AG09309 (cell line): ENCODE results near the gene GRIK2.
"Not testable (repeated sequence)": the region's sequence is repeated elsewhere in the genome, so short reads cannot be mapped to it uniquely, and the experiment has no call there.

Experiments used
- DNase-seq: peaks from one replicate; pipeline ENCODE4 v3.0.0-alpha.2; 2010; ENCODE audit warnings: low read depth
- H3K4me3 ChIP-seq: 2 replicates; pipeline ENCODE4 v1.5.1; 2011; ENCODE audit warnings: mild to moderate bottlenecking, low read depth, low read length, moderate library complexity; ENCODE audit not compliant: control insufficient read depth
- CTCF ChIP-seq: IDR thresholded peaks from 2 replicates; pipeline ENCODE4 v1.5.1; 2011; ENCODE audit warnings: mild to moderate bottlenecking, low read depth, low read length, inconsistent platforms; ENCODE audit not compliant: insufficient read depth, control insufficient read depth; ENCODE audit errors: missing control alignments

GRIK2 gene

DNA sequence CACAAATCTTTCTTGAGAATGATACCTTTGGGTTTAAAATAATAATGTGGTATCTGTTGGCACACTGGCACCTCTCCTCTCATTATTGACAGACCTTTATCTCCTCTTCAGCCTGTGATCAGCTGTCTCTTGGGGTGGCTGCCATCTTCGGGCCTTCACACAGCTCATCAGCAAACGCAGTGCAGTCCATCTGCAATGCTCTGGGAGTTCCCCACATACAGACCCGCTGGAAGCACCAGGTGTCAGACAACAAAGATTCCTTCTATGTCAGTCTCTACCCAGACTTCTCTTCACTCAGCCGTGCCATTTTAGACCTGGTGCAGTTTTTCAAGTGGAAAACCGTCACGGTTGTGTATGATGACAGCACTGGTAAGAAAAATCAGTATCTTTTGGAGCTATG is 232.8 kb downstream of the GRIK2 start:
- no peak for TF ChIP-seq CTCF
- DNase-seq: no peak
- no peak overlapping the region for H3K4me3 ChIP-seq

DNA sequence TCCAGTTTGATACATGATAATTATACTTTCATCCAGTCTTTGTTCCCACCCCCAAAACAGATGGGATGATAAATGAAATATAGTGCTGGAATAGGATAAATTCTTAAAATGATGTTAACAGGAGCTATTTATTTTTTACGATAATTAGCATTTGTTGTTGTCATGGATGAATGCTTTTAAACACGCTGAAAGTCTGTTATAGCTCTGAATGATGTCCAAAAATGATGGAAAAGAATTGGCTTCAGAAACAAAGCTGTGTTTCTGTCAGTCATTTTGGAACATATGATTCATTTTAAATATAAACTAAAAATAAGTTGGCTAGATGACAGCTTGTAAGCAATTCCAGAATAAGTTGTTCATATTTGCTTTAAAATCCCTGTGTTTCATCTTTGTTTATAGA is 237.4 kb downstream of the GRIK2 start:
- no peak overlapping the region for H3K4me3 ChIP-seq
- no peak for DNase-seq
- no peak for TF ChIP-seq CTCF

GRCh38 chr6:101633081-101633480 is 239.6 kb downstream of the GRIK2 start:
- DNase-seq: no peak
- TF ChIP-seq CTCF: no peak

GRCh38 chr6:101638865-101639264 is 245.4 kb downstream of the GRIK2 start:
- not testable (repeated sequence) for DNase-seq, H3K4me3 ChIP-seq

More at GRCh38 chr6:101633081-101633480, 239.6 kb downstream of the GRIK2 start:
- no peak overlapping the region for H3K4me3 ChIP-seq

DNA sequence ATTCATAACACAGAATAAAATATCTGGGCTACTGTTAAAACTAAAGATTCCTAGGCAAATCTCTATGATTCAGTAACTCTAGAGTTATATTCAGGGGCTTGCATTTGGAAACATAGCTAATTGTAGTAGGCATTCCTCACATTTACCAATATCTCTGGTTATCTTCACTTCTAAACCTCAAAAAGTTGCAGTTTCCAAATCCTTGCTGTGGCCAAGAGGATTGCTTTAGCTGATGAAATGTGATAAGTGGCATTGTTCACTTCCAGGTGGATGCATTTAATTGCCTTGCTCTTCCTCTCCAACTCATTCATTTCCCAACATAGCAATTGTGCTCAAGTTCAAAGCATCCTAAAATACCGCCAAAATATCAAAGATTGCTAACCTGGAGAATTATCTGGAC is 246.6 kb downstream of the GRIK2 start:
- no peak for TF ChIP-seq CTCF
- DNase-seq: no peak
- no peak overlapping the region for H3K4me3 ChIP-seq

- H3K4me3 ChIP-seq: no peak overlapping the region
- TF ChIP-seq CTCF: no peak
- DNase-seq: no peak
Observed at GRCh38 chr6:101645770-101646169, 252.3 kb downstream of the GRIK2 start.

DNA sequence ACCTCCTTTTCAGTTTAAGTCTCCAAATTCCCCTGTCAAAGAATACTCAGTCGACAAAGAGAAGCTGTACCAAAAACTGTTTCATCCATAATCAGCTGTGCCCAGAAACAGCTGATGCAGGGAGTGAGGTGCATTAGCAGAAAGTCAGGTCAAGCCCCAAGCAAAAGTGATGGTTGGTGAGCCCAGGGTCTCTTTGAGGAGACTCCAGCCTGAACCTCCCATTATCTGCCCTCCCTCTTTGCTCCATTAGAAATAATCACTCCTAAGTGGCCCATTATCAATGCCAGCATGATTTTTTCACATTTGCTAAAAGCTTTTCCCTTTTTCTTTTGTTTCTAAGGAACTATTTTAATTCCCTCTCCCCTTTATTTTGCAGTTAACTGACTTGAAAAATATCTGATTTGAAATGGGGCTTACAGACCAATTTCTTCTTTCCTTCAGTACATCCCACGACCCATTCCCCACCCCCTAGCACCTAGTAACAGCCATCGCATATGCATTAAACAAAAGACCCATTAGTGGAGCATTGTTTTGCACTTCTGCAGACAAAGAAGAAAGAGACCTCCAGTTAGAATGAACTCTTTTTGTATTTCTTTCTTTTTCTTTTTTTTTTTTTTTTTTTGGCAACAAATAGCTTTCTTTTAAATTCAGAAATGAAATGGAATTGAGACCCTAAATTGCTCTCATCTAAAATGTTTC is 257.0 kb downstream of the GRIK2 start:
- DNase-seq: no peak
- H3K4me3 ChIP-seq: no peak overlapping the region
- no peak for TF ChIP-seq CTCF
